Esophagus muscularis mucosa (tissue), 4 donors: ENCODE results near the gene MUC4. TPM values are rescaled to one million over a fixed set of nuclear protein-coding genes. Genes with fewer than 3 reads are reported as not detected.
"Not testable (repeated sequence)": the region's sequence is repeated elsewhere in the genome, so short reads cannot be mapped to it uniquely, and the experiment has no call there.

Source experiments
- DNase-seq: peaks from one replicate; pipeline ENCODE4 v3.0.0-alpha.2; 2017; ENCODE audit errors: extremely low spot score
- H3K27ac ChIP-seq, 4 donors: fragments of 200-600 bp; sonication (generic); replicated peaks in 1 of 4; 1 replicate in 3 of 4; 2 replicates in 1 of 4; pipeline ENCODE4 v1.5.1; 2016 to 2019; ENCODE audit warnings: mild to moderate bottlenecking in 1 of 4
- H3K27me3 ChIP-seq, 4 donors: fragments of 200-600 bp; sonication (generic); one replicate each; pipeline versions ENCODE4 v1.5.1 to v1.6.0; 2016 to 2019
- H3K36me3 ChIP-seq, 4 donors: fragments of 200-600 bp; sonication (generic); one replicate each; pipeline ENCODE4 v1.5.1; 2016 to 2019
- H3K4me1 ChIP-seq, 4 donors: fragments of 200-600 bp; sonication (generic); one replicate each; pipeline ENCODE4 v1.5.1; 2016 to 2019
- H3K4me3 ChIP-seq, 4 donors: fragments of 200-600 bp; sonication (generic); 1 replicate in 2 of 4; 2 replicates in 2 of 4; pipeline ENCODE4 v1.5.1; 2016 to 2019; ENCODE audit warnings: mild to moderate bottlenecking in 4 of 4, moderate library complexity in 1 of 4
- H3K9me3 ChIP-seq, 4 donors: fragments of 200-600 bp; sonication (generic); 1 replicate in 3 of 4; 2 replicates in 1 of 4; pipeline ENCODE4 v1.5.1; 2016 to 2019
- CTCF ChIP-seq, 3 experiments: fragments of 200-600 bp in 2 of 3; fragments of 450-650 bp in 1 of 3; sonication (generic) in 2 of 3; IDR thresholded peaks; one replicate each; pipeline ENCODE4 v1.5.1; 2017 to 2019; ENCODE audit warnings: antibody characterized with exemption in 3 of 3, mild to moderate bottlenecking in 2 of 3, moderate library complexity in 1 of 3
- EP300 ChIP-seq: sonication (generic); formaldehyde crosslinking; IDR thresholded peaks from one replicate; pipeline ENCODE4 v1.6.1; 2017; ENCODE audit warnings: antibody characterized with exemption
- POLR2A ChIP-seq: fragments of 450-650 bp; IDR thresholded peaks from one replicate; pipeline ENCODE4 v1.6.1; 2017; ENCODE audit warnings: antibody characterized with exemption, moderate library complexity, mild to moderate bottlenecking, low read depth
- POLR2AphosphoS5 ChIP-seq, 2 donors: sonication (generic); formaldehyde crosslinking; IDR thresholded peaks; one replicate each; pipeline ENCODE4 v1.6.1; 2017; ENCODE audit warnings: antibody characterized with exemption in 2 of 2
- WGBS: methylation state at CpG from one replicate; pipeline ENCODE4 v1.1.5; 2018; 5-methylcytosine and 5-hydroxymethylcytosine counted together
- intact Hi-C: fragments of 100-400 bp; cut with DNase I; formaldehyde crosslinking; loops from one replicate; pipeline ENCODE4 v1.15.1; 2023
- total RNA-seq, 4 donors: library from RNA; depleted of rRNA; stranded (reverse); fragments of >200 nt; gene quantifications; one replicate each; pipeline versions ENCODE4 v1.1.0 to v1.2.1, GENCODE V29; 2016

The MUC4 gene
- total RNA-seq, 4 donors from 2014 or later, result 0.19 to 0.63 (median 0.42) TPM; not detected in 1

GRCh38 chr3:195727606-195728195, 84.0 kb downstream of the MUC4 start:
- Histone ChIP-seq H3K27ac (no peak overlapping the region), H3K27me3 (peaks cover 0 to 27% (median 0%) of the 10 kb centered on the region in 4 donors), H3K4me3 (no peak overlapping the region), H3K36me3 (peaks cover 0 to 32% (median 13%) of the 10 kb centered on the region in 4 donors), H3K4me1 (no peaks in the 10 kb centered on the region), H3K9me3 (no peaks in the 10 kb centered on the region)
- no peak for DNase-seq
- intact Hi-C loops, result no loop called here
- WGBS, result 68% methylated on average over 7 of the region's 7 CpGs
- TF ChIP-seq CTCF (IDR thresholded peaks at IDR 0.05) (no peak), POLR2AphosphoS5 (IDR thresholded peaks at IDR 0.05) (no peak), EP300 (no peak), POLR2A (no peak)

GRCh38 chr3:195725916-195726740, 85.6 kb downstream of the MUC4 start:
- H3K4me3 ChIP-seq, DNase-seq, H3K27ac ChIP-seq, H3K4me1 ChIP-seq, H3K9me3 ChIP-seq, intact Hi-C loops: not testable (repeated sequence)
- Histone ChIP-seq H3K36me3 (peaks cover 0 to 19% (median 10%) of the 10 kb centered on the region in 4 donors), H3K27me3 (peaks cover 0 to 25% (median 0%) of the 10 kb centered on the region in 4 donors)
- WGBS, result 88% methylated on average over 30 of the region's 32 CpGs

- H3K9me3 ChIP-seq, H3K36me3 ChIP-seq, H3K27ac ChIP-seq, H3K4me3 ChIP-seq, H3K4me1 ChIP-seq, intact Hi-C loops, DNase-seq: not testable (repeated sequence)
- H3K27me3 ChIP-seq, result peaks cover 0 to 20% (median 0%) of the 10 kb centered on the region in 4 donors
- WGBS, result no CpG with 5 or more reads among the region's 13 CpGs
Observed at GRCh38 chr3:195724363-195724762, 87.4 kb downstream of the MUC4 start.

GRCh38 chr3:195722996-195723345, 88.8 kb downstream of the MUC4 start:
- intact Hi-C loops, H3K4me1 ChIP-seq, H3K36me3 ChIP-seq, H3K4me3 ChIP-seq, H3K27ac ChIP-seq, DNase-seq, H3K9me3 ChIP-seq: not testable (repeated sequence)
- peaks cover 0 to 18% (median 0%) of the 10 kb centered on the region in 4 donors for H3K27me3 ChIP-seq
- 92% methylated on average over 2 of the region's 9 CpGs for WGBS

GRCh38 chr3:195722139-195722995, 89.4 kb downstream of the MUC4 start:
- intact Hi-C loops, DNase-seq, H3K36me3 ChIP-seq, H3K27ac ChIP-seq, H3K4me1 ChIP-seq, H3K9me3 ChIP-seq, H3K4me3 ChIP-seq: not testable (repeated sequence)
- peaks cover 0 to 13% (median 0%) of the 10 kb centered on the region in 4 donors for H3K27me3 ChIP-seq
- WGBS, result 84% methylated on average over 8 of the region's 21 CpGs

GRCh38 chr3:195720831-195721506, 90.8 kb downstream of the MUC4 start, which contains the start of gene MUC20:
TSS of gene MUC20 (plus strand) at chr3:195720978. CDS start at chr3:195721008, 30 bp downstream.
- peak; percentile 92 for DNase-seq
- H3K4me1 ChIP-seq, H3K9me3 ChIP-seq, H3K27ac ChIP-seq, H3K4me3 ChIP-seq, H3K36me3 ChIP-seq, intact Hi-C loops, H3K27me3 ChIP-seq: not testable (repeated sequence)
- WGBS, result 79% methylated on average over 5 of the region's 16 CpGs

- intact Hi-C loops, H3K4me3 ChIP-seq, H3K9me3 ChIP-seq, H3K27me3 ChIP-seq, H3K27ac ChIP-seq, H3K4me1 ChIP-seq, DNase-seq: not testable (repeated sequence)
- peaks cover 5 to 19% (median 14%) of the 10 kb centered on the region in 4 donors for H3K36me3 ChIP-seq
- WGBS, result 91% methylated on average over 16 of the region's 16 CpGs
Observed at GRCh38 chr3:195719514-195720254, 92.0 kb downstream of the MUC4 start.
